K562 (cell line): ENCODE measurements around the gene UBL7. TPM values are rescaled to one million over a fixed set of nuclear protein-coding genes. Genes with fewer than 3 reads are reported as not detected.

Experiments
- ATAC-seq: fragments of 200-7000 bp; cut with Tn5 transposase; 3 replicates; pipeline ENCODE4 v1.9.1; 2020; ENCODE audit warnings: moderate library complexity
- BruUV-seq: library from RNA; stranded (reverse); fragments of 400-500 nt; replicated peaks from 2 replicates; lab custom pipeline; 2021; lab: Mats Ljungman, UMichigan
- CTCF ChIA-PET: fragments of 300-600 bp; formaldehyde crosslinking; extraction: SDS; loops from one replicate; lab custom pipeline; 2021; ENCODE audit warnings: low intra/inter-chr PET ratio; lab: Yijun Ruan, JAX
- POLR2A ChIA-PET: fragments of 300-600, 350-650 bp; sonication (Branson Sonifier 250); formaldehyde crosslinking; extraction: SDS; loops from one replicate; lab custom pipeline; 2021; ENCODE audit warnings: antibody characterized with exemption, inconsistent platforms; lab: Yijun Ruan, JAX
- DNase-seq, 4 experiments: peaks; one replicate each; pipeline versions ENCODE4 v3.0.0 to v3.0.0-alpha.2; 2011 to 2018; ENCODE audit warnings: low spot score in 3 of 4, mixed read lengths in 3 of 4; ENCODE audit errors: extremely low read depth in 1 of 4
- FAIRE-seq: peaks from 2 replicates; lab custom pipeline; 2011; peaks lifted over from hg19 to GRCh38; lab: Jason Lieb, UNC
- H2AFZ ChIP-seq: 2 replicates; pipeline ENCODE4 v1.6.0; 2011; ENCODE audit warnings: low read depth, low read length, control low read depth, inconsistent platforms
- H3K27ac ChIP-seq: fragments of 200-600 bp; 3 replicates; pipeline ENCODE4 v1.8.0; 2011; ENCODE audit warnings: low read depth, mild to moderate bottlenecking, control low read depth, inconsistent platforms, low read length, moderate library complexity, mixed read lengths; ENCODE audit errors: extremely low read depth
- H3K27me3 ChIP-seq, 2 experiments: fragments of 300-600 bp in 1 of 2; 2 replicates in 1 of 2; 3 replicates in 1 of 2; pipeline versions ENCODE4 v1.6.0 to v1.8.0; 2011; ENCODE audit warnings: inconsistent platforms in 2 of 2, low read length in 2 of 2, mild to moderate bottlenecking in 1 of 2, mixed read lengths in 1 of 2, moderate library complexity in 1 of 2; ENCODE audit not compliant: control insufficient read depth in 2 of 2, insufficient read depth in 2 of 2
- H3K36me3 ChIP-seq: fragments of 300-600 bp; 3 replicates; pipeline ENCODE4 v1.8.0; 2011; ENCODE audit warnings: mild to moderate bottlenecking, low read length, inconsistent platforms; ENCODE audit not compliant: control insufficient read depth, insufficient read depth
- H3K4me1 ChIP-seq, 2 experiments: fragments of 200-600 bp in 1 of 2; replicated peaks in 1 of 2; 2 replicates in 1 of 2; 3 replicates in 1 of 2; pipeline versions ENCODE4 v1.5.1 to v1.8.0; 2011; ENCODE audit warnings: inconsistent platforms in 2 of 2, low read length in 2 of 2, mild to moderate bottlenecking in 1 of 2, mixed read lengths in 1 of 2, moderate library complexity in 1 of 2; ENCODE audit not compliant: control insufficient read depth in 2 of 2, insufficient read depth in 2 of 2
- H3K4me2 ChIP-seq: 2 replicates; pipeline ENCODE4 v1.6.1; 2011; ENCODE audit warnings: low read length, control low read depth, inconsistent platforms, mixed read lengths; ENCODE audit not compliant: insufficient read depth
- H3K4me3 ChIP-seq: fragments of 200-600 bp; sonication (generic), shearing (Covaris generic); 2 replicates; pipeline ENCODE4 v1.5.1; 2016; ENCODE audit warnings: control low read depth, inconsistent platforms
- H3K79me2 ChIP-seq: fragments of 200-600 bp; 3 replicates; pipeline ENCODE4 v1.8.0; 2011; ENCODE audit warnings: low read length, inconsistent platforms; ENCODE audit not compliant: control insufficient read depth, insufficient read depth
- H3K9ac ChIP-seq, 2 experiments: 2 replicates each; pipeline versions ENCODE4 v1.6.0 to v1.6.1; 2011; ENCODE audit warnings: low read depth in 2 of 2, low read length in 2 of 2, control low read depth in 1 of 2, inconsistent platforms in 1 of 2, mild to moderate bottlenecking in 1 of 2, mixed read lengths in 1 of 2; ENCODE audit not compliant: insufficient read depth in 1 of 2
- H3K9me1 ChIP-seq: one replicate; pipeline ENCODE4 v1.6.0; 2011; ENCODE audit warnings: inconsistent platforms, mild to moderate bottlenecking, low read length, moderate library complexity; ENCODE audit not compliant: control insufficient read depth, insufficient read depth
- H3K9me3 ChIP-seq: replicated peaks from 2 replicates; pipeline ENCODE4 v1.5.1; 2011; ENCODE audit warnings: low read depth, low read length, inconsistent platforms; ENCODE audit not compliant: control insufficient read depth, insufficient read depth
- H4K20me1 ChIP-seq: replicated peaks from 2 replicates; pipeline ENCODE4 v1.6.1; 2011; ENCODE audit warnings: low read length, inconsistent platforms, mixed read lengths; ENCODE audit not compliant: control insufficient read depth, insufficient read depth
- ZFP36 ChIP-seq: fragments of 150-350 bp; IDR thresholded peaks from 2 replicates; pipeline ENCODE4 v1.6.1; 2018; ENCODE audit warnings: low read length, low read depth; ENCODE audit not compliant: partially characterized antibody
- WGBS: fragments of 100-300 bp; shearing (Covaris generic); methylation state at CpG from one replicate; pipeline ENCODE4 v1.1.6; 2016; ENCODE audit warnings: low coverage, mixed read lengths; ENCODE audit not compliant: insufficient coverage; ENCODE audit errors: missing lambda C conversion rate; 5-methylcytosine and 5-hydroxymethylcytosine counted together
- in situ Hi-C: fragments of 300-500 bp; cut with MboI; formaldehyde crosslinking; loops from 4 replicates; pipeline ENCODE4 v1.15.0; 2018; ENCODE audit warnings: inconsistent platforms, mixed read lengths
- intact Hi-C: fragments of 100-400 bp; cut with micrococcal nuclease; formaldehyde crosslinking; loops from 2 replicates; pipeline ENCODE4 v1.14.2; 2022
- polyA plus RNA-seq, 8 experiments: library from polyadenylated mRNA; depleted of rRNA in 4 of 8; stranded (reverse) in 5 of 8; unstranded in 3 of 8; fragments of >200 nt; fragmentation: Nextera tagmentation in 2 of 8; fragmentation: Illumina TruSeq in 1 of 8; extraction: Ambion mirVana in 2 of 8; extraction: Trizol in 1 of 8; gene quantifications; 2 replicates each; pipeline versions ENCODE4 v1.2.1 to v1.2.3, GENCODE V29; 2011 to 2014; ENCODE audit warnings: inconsistent platforms in 1 of 8, missing spikeins in 1 of 8
- total RNA-seq, 7 experiments: library from RNA; depleted of rRNA in 6 of 7; stranded (reverse); fragments of >200 nt in 6 of 7; fragmentation: Illumina TruSeq in 2 of 7; extraction: Trizol in 2 of 7; gene quantifications; 2 replicates each; pipeline versions ENCODE4 v1.2.1 to v1.2.3, GENCODE V29; 2011 to 2021; ENCODE audit warnings: low replicate concordance in 1 of 7
- TF ChIP-seq, protein P1 (sequence below): fragments of 250-450 bp; sonication (Bioruptor Pico); IDR thresholded peaks from 2 replicates; pipeline ENCODE4 v1.8.0; 2022; ENCODE audit warnings: inconsistent platforms
- TF ChIP-seq, protein P2 (sequence below): sonication (generic); formaldehyde crosslinking; IDR thresholded peaks from 2 replicates; pipeline ENCODE4 v1.8.1; 2023; ENCODE audit warnings: mild to moderate bottlenecking, missing genetic modification reagents

The UBL7 gene
- total and polyA plus RNA-seq, 9 of the 15 experiments (the other 6 are each of a cell fraction or from before 2014, with no cell fraction given) = 19.2 to 63.4 (median 44.9) TPM

DNA sequence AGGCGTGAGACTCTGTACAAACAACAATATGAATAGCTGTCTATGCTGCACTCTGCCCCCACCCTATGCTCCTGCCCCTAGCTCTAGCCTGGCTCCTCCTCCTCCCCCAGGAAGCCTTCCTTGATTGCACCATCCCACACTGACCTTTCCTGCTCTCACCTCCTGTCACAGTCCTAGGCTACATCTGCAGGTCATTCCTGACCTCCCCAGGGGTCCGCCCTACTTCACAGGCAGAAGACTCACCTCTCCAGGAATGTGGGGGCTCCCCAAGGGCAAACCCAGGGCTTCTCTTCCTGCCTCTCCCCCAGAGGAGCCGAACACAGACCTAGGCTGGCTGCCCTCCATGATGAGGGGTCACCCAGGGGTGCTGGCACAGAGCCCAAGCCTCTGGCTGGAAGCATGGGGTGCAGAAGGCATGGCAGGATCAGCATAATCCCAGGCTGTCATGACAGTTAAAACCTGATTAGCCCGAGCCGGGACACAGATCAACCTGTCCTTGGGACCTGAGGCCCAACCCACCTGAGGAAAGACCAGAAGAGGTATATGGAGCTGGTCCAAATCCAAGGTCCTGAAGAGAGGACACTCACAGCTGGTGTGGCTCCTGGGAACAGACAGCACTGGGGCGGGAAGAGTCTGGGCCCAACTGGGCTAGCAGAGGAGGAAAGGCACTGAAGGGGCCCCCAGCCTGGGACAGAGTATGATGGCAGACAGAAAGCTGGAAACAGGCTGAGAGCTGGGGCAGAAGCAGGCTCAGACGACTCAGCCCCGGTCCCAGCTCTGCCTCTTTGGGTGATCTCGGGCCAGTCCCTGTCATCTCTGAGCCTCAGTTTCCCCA, 33.1 kb downstream of the UBL7 start (continued):
- TF ChIP-seq, protein P1, sequence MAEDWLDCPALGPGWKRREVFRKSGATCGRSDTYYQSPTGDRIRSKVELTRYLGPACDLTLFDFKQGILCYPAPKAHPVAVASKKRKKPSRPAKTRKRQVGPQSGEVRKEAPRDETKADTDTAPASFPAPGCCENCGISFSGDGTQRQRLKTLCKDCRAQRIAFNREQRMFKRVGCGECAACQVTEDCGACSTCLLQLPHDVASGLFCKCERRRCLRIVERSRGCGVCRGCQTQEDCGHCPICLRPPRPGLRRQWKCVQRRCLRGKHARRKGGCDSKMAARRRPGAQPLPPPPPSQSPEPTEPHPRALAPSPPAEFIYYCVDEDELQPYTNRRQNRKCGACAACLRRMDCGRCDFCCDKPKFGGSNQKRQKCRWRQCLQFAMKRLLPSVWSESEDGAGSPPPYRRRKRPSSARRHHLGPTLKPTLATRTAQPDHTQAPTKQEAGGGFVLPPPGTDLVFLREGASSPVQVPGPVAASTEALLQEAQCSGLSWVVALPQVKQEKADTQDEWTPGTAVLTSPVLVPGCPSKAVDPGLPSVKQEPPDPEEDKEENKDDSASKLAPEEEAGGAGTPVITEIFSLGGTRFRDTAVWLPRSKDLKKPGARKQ = no peak

DNA sequence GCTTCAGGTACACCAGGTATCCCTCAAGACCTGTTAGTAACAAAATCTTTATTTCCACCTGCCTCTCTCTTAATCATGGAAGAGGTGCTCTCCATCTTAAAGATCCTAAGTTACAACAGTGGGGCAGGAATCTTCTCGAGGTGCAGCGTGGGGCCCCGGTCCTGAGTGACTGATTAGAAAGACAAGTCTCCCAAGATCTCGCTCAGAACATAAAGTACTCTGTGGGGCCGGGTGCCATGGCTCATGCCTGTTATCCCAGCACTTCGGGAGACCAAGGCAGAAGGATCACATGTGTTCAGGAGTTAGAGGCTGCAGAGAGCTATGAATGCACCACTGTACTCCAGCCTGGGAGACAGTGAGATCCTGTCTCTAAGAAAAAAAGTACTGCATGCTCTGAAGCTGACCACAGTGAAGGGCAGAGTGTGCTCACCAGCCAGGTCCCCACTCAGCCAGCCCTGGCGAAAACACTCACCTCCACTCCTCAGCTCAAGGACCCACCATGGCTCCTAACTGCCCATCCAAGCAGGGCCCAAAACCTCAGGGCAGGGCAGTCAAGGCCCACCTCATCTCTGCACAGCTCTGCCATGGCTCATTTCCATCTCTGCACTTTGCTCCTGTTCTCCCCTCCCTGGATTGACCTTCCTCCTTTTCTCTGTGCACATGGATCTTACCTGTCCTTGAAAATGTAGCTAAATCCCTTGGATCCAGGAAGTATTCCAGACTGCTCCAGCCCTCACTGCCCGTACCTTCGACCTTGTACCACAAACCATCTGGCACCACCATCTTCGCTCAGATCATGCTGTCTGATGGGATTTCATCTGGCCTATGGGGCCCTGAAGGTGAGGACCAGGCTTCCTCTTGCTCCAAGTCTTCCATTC, 34.3 kb downstream of the UBL7 start:
- in situ Hi-C loops (no loop called here), intact Hi-C loops (no loop called here)
- Histone ChIP-seq H3K79me2 (peaks cover 98% of the 10 kb centered on the region), H3K4me2 (peak overlapping the region; percentile 16; the same call in 1 of the 2 replicates), H3K27ac (no peak overlapping the region), H3K9ac (peak overlapping the region in 1 of 2 experiments; percentile 68; a peak in 2 of 4 replicates), H3K4me1 (peaks cover 76 to 83% of the 10 kb centered on the region in 2 experiments), H3K9me3 (no peaks in the 10 kb centered on the region), H4K20me1 (peaks cover 48% of the 10 kb centered on the region), H3K4me3 (no peak overlapping the region), H3K9me1 (peaks cover 5% of the 10 kb centered on the region)
- FAIRE-seq = no peak
- WGBS = 74% methylated on average over 10 of the region's 10 CpGs
- BruUV-seq = no TSS peak
- no peak for ATAC-seq
- DNase-seq = no peak
- CTCF ChIA-PET = no interaction called here
- TF ChIP-seq, protein P2, sequence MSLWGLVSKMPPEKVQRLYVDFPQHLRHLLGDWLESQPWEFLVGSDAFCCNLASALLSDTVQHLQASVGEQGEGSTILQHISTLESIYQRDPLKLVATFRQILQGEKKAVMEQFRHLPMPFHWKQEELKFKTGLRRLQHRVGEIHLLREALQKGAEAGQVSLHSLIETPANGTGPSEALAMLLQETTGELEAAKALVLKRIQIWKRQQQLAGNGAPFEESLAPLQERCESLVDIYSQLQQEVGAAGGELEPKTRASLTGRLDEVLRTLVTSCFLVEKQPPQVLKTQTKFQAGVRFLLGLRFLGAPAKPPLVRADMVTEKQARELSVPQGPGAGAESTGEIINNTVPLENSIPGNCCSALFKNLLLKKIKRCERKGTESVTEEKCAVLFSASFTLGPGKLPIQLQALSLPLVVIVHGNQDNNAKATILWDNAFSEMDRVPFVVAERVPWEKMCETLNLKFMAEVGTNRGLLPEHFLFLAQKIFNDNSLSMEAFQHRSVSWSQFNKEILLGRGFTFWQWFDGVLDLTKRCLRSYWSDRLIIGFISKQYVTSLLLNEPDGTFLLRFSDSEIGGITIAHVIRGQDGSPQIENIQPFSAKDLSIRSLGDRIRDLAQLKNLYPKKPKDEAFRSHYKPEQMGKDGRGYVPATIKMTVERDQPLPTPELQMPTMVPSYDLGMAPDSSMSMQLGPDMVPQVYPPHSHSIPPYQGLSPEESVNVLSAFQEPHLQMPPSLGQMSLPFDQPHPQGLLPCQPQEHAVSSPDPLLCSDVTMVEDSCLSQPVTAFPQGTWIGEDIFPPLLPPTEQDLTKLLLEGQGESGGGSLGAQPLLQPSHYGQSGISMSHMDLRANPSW = no peak
- peak; percentile 35 for TF ChIP-seq ZFP36
- TF ChIP-seq, all 486 proteins: peak for 1
- H3K27me3 ChIP-seq = no peaks in the 10 kb centered on the region
- no peak overlapping the region for H2AFZ ChIP-seq
- POLR2A ChIA-PET = interaction anchor here (0.8 to 1.3 kb wide), 2 partner anchors 11 to 23 kb away, joined by 3 read pairs; no protein-coding TSS in a partner anchor
- peaks cover 46% of the 10 kb centered on the region for H3K36me3 ChIP-seq
